ENCODE measurements around the gene SLC34A1.

DNA sequence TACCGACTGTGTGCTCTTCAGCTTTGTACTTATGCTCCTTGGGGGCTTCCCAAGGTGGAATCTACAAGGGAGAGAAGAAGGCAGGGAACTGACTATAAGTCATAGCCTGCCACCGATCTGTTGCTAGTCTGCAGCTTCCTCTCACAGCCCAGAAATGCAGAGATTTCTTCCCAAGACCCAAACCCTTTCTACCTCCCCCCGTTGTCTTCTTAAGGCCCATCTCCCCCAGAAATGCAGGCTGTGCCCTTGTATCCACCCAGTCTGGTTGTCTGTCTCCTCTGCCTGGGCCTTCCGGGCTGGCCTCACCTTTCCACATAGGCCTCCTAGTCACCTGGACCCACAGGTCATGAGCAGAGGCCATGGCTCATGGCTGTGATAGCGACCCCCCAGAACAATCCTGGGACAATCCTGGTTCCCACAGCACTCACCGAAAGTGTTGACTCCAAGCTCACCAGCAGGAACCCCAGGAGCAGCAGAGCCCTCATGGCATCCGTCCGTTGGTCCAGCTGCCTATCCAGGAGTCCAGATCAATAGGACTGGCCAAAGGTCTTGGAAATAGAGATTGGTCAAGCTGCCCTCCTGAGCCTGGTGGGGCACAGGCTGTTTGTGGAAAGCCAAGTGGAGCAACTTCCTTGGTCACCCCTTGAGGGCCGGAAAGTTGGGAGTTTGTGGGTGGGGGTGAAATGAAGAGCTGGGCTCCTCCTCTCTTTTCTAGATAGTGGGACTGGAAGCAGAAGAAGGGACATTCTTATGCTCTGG lies 25.0 kb downstream of the SLC34A1 start, which contains the start of gene F12:
- no peak for TF ChIP-seq CTCF (IDR thresholded peaks at IDR 0.05)
- TF ChIP-seq ZFX (IDR thresholded peaks at IDR 0.05; ENCODE audit: borderline replicate concordance) = no peak

Measured in 22Rv1 (cell line).